GM19193 (cell line): ENCODE results near the gene C2.
"Not testable (repeated sequence)": the region's sequence is repeated elsewhere in the genome, so short reads cannot be mapped to it uniquely, and the experiment has no call there.

Source experiments
- POLR2A ChIP-seq: IDR thresholded peaks from 4 replicates; pipeline ENCODE4 v1.6.1; 2011; ENCODE audit not compliant: insufficient read depth, insufficient read length; ENCODE audit errors: extremely low read depth

Gene C2

GRCh38 chr6:31977816-31978431 lies 50.4 kb downstream of the C2 start:
- no peak for TF ChIP-seq POLR2A

- TF ChIP-seq POLR2A: no peak
These were observed 51.3 kb downstream of the C2 start for GRCh38 chr6:31978831-31979230.

GRCh38 chr6:31979238-31979898 lies 51.9 kb downstream of the C2 start:
- TF ChIP-seq POLR2A: no peak

DNA sequence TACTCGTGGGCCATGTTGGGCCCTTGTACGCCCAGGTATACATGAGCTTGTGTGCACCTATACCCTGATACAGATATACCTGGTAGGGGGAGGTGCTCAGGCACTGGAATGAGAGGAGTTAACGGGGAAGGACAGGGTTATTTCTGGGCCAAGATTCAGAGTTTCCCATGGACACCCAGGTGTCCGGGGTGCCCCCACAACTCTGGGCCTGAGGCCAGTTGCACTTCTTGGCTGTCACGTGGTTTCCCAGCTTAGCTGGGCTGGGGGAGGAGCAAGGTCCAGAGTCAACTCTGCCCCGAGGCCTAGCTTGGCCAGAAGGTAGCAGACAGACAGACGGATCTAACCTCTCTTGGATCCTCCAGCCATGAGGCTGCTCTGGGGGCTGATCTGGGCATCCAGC lies 54.2 kb downstream of the C2 start, which contains the start of gene C4A:
C4A (plus strand) TSS at position 314 of the 400 bp plus-strand sequence; CDS start at position 365, 51 bp downstream.
- TF ChIP-seq POLR2A: not testable (repeated sequence)
